NB4 (cell line): ENCODE results near the gene EFCAB12.

ENCODE experiments used
- CTCF ChIP-seq: IDR thresholded peaks from one replicate; pipeline ENCODE4 v1.5.1; 2012; ENCODE audit warnings: low read depth, low read length
- MAX ChIP-seq: IDR thresholded peaks from 2 replicates; pipeline ENCODE4 v1.6.1; 2011; ENCODE audit warnings: low read depth, low read length
- POLR2A ChIP-seq: IDR thresholded peaks from 2 replicates; pipeline ENCODE4 v1.6.1; 2011; ENCODE audit warnings: mild to moderate bottlenecking; ENCODE audit not compliant: insufficient read length; ENCODE audit errors: extremely low read depth

- TF ChIP-seq CTCF (no peak), POLR2A (no peak), MAX (no peak)
These were observed 25.3 kb upstream of the EFCAB12 start for GRCh38 chr3:129453732-129454131.
